PFSK-1 (cell line): ENCODE data around the gene LIPC.

ENCODE experiments used
- FOXP2 ChIP-seq: optimal IDR thresholded peaks from 2 replicates; pipeline ENCODE3; 2011; ENCODE audit warnings: borderline replicate concordance, control low read depth, inconsistent platforms; ENCODE audit not compliant: insufficient read depth; ENCODE audit errors: extremely low read length, extremely low read depth
- POLR2AphosphoS5 ChIP-seq: IDR thresholded peaks from 2 replicates; pipeline ENCODE4 v1.6.1; 2012; ENCODE audit warnings: low read depth, mild to moderate bottlenecking, control low read depth, low read length, moderate library complexity
- SIN3A ChIP-seq: IDR thresholded peaks from 2 replicates; pipeline ENCODE4 v1.6.1; 2012; ENCODE audit warnings: mild to moderate bottlenecking, low read length, moderate library complexity, borderline replicate concordance; ENCODE audit not compliant: insufficient read depth
- TAF1 ChIP-seq: IDR thresholded peaks from 2 replicates; pipeline ENCODE4 v1.6.1; 2012; ENCODE audit warnings: low read length, control low read depth, borderline replicate concordance; ENCODE audit not compliant: insufficient read depth
- TF ChIP-seq, protein P1 (sequence below), 2 experiments: IDR thresholded peaks; 2 replicates each; pipeline versions ENCODE4 v1.6.1 to v1.8.0; 2011 to 2012; ENCODE audit warnings: low read depth in 2 of 2, low read length in 2 of 2, control low read depth in 1 of 2, inconsistent platforms in 1 of 2, mild to moderate bottlenecking in 1 of 2, moderate library complexity in 1 of 2; ENCODE audit not compliant: insufficient read depth in 1 of 2

The LIPC gene

DNA sequence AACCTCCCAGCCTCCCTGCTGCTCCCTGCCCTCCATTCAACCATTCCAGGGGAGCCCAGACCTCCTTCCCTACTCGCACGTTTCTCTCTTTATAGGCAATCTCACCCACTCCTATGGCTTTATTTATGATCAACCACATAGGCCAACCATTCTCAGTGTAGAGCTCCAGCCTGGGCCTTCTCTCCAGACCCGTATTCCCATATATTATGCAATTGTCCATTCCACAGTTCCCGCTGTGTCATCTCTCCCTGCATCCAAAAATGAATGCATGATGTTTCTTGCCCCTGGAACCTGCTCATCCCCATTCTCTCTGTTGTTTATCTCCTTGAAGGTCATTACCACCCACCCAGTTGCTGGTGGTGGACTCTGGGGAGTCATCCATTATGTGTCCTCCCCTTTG, 140.7 kb downstream of the LIPC start:
- TF ChIP-seq SIN3A (no peak), TAF1 (no peak)

DNA sequence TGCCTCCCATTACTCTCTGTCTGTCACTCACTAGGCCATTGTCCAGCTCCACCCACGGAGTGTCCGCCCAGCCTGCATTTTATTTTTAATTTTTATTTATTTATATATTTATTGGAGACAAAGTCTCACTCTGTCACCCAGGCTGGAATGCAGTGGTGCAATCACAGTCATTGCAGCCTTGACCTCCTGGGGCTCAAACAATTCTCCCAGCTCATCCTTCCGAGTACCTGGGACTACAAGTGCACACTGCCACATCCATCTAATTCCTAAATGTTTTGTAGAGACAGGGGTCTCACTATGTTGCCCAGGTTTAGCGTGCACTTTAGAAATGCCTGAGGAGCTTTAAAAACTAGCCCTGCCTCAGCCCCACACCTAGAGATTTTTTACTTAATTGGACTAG, 141.5 kb downstream of the LIPC start:
- no peak for TF ChIP-seq POLR2AphosphoS5

DNA sequence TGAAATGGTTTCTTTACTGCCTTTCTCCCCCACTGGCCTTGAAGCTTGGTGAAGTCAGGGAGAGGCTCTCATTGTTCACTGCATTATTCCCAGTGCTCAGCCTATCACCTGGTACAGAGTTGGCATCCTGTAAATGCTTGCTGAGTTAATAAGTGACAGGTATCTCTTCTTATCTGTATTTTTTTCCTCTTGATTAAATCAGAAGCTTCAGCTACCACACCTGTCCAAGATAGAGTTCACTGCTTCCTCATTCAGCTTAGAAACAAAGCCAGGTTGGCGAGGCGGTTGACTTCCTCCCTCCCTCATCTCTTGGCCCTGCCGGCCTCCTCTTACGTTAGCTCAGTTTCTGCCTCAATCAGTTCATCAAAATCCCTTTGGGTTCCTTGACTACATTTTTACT, 142.8 kb downstream of the LIPC start:
- no peak for TF ChIP-seq FOXP2
- TF ChIP-seq POLR2AphosphoS5: no peak
- TF ChIP-seq, protein P1, sequence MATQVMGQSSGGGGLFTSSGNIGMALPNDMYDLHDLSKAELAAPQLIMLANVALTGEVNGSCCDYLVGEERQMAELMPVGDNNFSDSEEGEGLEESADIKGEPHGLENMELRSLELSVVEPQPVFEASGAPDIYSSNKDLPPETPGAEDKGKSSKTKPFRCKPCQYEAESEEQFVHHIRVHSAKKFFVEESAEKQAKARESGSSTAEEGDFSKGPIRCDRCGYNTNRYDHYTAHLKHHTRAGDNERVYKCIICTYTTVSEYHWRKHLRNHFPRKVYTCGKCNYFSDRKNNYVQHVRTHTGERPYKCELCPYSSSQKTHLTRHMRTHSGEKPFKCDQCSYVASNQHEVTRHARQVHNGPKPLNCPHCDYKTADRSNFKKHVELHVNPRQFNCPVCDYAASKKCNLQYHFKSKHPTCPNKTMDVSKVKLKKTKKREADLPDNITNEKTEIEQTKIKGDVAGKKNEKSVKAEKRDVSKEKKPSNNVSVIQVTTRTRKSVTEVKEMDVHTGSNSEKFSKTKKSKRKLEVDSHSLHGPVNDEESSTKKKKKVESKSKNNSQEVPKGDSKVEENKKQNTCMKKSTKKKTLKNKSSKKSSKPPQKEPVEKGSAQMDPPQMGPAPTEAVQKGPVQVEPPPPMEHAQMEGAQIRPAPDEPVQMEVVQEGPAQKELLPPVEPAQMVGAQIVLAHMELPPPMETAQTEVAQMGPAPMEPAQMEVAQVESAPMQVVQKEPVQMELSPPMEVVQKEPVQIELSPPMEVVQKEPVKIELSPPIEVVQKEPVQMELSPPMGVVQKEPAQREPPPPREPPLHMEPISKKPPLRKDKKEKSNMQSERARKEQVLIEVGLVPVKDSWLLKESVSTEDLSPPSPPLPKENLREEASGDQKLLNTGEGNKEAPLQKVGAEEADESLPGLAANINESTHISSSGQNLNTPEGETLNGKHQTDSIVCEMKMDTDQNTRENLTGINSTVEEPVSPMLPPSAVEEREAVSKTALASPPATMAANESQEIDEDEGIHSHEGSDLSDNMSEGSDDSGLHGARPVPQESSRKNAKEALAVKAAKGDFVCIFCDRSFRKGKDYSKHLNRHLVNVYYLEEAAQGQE (IDR thresholded peaks at IDR 0.05; ENCODE audit: insufficient read depth in 1 of 2, low read depth in 2 of 2, low read length in 2 of 2): no peak
- TF ChIP-seq TAF1: no peak
- TF ChIP-seq SIN3A: no peak

DNA sequence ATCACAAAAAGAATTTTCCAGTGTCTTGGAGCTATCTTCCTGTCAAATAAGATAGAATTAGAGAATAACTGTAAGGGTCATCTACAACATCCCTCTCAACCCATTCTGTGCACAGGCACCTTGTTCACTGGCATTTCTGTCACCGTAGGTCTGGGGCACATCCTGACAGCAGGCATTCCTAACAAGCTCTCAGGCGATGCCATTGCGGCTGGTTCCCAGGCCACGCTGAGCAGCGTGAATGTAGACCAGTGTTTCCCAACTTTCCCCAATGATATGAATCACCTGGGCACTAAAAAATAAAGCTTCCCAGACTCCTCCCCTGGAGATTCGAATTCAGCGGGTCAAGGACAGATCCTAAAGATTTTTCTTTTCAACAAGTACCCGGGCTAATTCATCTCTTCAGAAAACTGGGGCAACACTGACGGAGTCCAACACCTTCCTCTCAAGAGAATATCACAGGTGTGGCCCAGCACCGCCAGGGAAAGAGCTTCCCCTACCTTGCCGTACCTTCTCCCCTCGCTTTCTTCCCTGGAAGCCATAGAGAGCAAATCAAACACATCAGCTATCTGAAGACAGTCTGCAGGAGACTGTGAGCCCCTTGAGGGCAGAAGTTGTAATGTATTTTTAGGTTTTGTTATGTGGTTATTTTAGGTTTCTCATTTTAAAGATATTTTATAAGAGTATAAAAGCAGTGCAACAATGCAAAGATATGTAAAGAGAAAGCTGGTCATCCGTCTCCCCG, 143.4 kb downstream of the LIPC start:
- TF ChIP-seq, protein P1 (IDR thresholded peaks at IDR 0.05; ENCODE audit: insufficient read depth in 1 of 2, low read depth in 2 of 2, low read length in 2 of 2): no peak
- TF ChIP-seq TAF1 (no peak), POLR2AphosphoS5 (no peak), FOXP2 (no peak), SIN3A (no peak)

DNA sequence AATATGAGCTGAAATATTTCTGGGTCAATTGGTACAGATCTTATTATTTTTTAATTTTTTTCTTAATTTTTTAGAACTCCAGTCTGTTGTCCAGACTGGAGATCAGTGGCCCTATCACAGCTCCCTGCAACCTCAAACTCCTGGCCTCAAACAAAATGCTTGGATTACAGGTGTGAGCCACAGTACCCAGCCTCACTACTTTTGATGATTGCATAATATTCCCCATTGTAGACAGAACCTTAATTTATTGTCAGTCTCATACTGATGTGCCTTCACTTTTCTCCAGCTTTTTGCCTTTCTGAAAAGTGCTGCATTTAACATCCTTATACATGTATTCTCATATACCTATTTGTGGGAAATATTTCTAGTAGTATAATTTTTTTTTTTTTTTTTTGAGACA, 144.9 kb downstream of the LIPC start:
- TF ChIP-seq SIN3A (no peak), TAF1 (no peak), FOXP2 (no peak), POLR2AphosphoS5 (no peak)
- TF ChIP-seq, protein P1 (IDR thresholded peaks at IDR 0.05; ENCODE audit: insufficient read depth in 1 of 2, low read depth in 2 of 2, low read length in 2 of 2): no peak

DNA sequence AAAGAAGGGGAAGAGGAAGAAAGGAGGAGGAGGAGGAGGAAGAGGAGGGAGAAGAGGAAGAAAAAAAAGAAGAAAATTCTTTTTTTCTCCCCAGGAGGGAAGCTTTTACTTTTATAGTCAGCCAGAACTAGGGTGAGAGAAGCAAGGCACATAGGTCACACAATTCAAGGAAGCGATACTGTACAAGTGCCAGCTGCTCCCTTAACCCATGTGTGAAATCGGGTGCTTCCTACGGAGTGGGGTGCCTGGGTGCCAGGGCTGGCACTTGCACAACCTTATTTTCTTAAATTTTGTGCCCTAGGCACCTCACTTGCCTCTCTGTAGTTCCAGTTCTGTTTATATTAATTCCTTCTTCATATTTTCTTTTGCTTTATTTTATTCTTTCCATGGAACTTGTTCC, 150.4 kb downstream of the LIPC start:
- TF ChIP-seq, protein P1 (IDR thresholded peaks at IDR 0.05; ENCODE audit: insufficient read depth in 1 of 2, low read depth in 2 of 2, low read length in 2 of 2): no peak
- TF ChIP-seq TAF1 (no peak), POLR2AphosphoS5 (no peak), FOXP2 (no peak), SIN3A (no peak)
